Measurements from ENCODE around the gene GLRX5. TPM values are rescaled to one million over a fixed set of nuclear protein-coding genes. Genes with fewer than 3 reads are reported as not detected.

The GLRX5 gene
- total RNA-seq, 1 donor from 2014 or later, result 33.4 TPM

DNA sequence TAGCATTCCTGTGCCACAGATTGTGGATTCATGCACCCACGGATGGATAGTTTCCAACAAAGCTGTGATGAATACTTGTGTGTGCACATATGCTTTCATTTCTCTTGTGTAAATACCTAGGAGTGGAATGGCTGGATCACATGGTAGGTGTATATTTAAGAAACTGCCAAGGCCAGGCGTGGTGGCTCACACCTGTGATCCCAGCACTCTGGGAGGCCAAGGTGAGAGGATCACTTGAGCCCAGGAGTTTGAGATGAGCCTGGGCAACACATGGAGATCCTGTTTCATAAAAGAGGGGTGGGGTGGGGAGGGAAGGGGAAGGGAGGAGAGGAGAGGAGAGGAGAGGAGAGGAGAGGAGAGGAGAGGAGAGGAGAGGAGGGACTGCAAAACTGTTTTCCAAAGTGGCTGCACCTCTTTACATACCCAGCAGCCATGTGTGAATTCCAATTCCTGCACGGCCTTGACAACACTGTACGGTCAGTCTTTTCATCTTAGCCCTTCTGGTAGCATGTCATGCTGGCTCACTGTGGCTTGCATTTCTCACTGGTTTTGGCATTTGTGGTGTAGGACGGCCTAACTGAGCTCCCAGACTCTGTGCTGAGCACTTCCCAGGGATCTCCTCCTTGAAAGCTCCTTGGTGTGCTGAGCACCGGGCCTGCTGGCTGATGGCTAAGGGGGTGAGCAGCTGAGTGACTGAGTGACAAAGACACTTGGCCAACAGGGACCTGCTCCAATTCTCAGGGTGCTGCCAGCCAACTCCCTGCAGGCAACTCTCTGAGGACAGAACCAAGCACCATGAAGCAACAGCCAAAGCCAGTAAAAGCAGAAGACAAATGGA is 46.3 kb upstream of the GLRX5 start:
- Mint-ChIP-seq H3K27ac (ENCODE audit: unreplicated experiment) (peak overlapping the region; percentile 85), H3K4me1 (ENCODE audit: low read depth) (peaks cover 59% of the 10 kb centered on the region), H3K4me3 (ENCODE audit: unreplicated experiment) (no peak overlapping the region), H3K27me3 (ENCODE audit: low read depth) (no peaks in the 10 kb centered on the region), H3K9me3 (ENCODE audit: low read depth) (peaks cover 6% of the 10 kb centered on the region), H3K36me3 (ENCODE audit: low read depth) (no peaks in the 10 kb centered on the region)
- TF ChIP-seq, protein P1, sequence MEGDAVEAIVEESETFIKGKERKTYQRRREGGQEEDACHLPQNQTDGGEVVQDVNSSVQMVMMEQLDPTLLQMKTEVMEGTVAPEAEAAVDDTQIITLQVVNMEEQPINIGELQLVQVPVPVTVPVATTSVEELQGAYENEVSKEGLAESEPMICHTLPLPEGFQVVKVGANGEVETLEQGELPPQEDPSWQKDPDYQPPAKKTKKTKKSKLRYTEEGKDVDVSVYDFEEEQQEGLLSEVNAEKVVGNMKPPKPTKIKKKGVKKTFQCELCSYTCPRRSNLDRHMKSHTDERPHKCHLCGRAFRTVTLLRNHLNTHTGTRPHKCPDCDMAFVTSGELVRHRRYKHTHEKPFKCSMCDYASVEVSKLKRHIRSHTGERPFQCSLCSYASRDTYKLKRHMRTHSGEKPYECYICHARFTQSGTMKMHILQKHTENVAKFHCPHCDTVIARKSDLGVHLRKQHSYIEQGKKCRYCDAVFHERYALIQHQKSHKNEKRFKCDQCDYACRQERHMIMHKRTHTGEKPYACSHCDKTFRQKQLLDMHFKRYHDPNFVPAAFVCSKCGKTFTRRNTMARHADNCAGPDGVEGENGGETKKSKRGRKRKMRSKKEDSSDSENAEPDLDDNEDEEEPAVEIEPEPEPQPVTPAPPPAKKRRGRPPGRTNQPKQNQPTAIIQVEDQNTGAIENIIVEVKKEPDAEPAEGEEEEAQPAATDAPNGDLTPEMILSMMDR (IDR thresholded peaks at IDR 0.05), result no peak
- DNase-seq (ENCODE audit: low spot score), result no peak

DNA sequence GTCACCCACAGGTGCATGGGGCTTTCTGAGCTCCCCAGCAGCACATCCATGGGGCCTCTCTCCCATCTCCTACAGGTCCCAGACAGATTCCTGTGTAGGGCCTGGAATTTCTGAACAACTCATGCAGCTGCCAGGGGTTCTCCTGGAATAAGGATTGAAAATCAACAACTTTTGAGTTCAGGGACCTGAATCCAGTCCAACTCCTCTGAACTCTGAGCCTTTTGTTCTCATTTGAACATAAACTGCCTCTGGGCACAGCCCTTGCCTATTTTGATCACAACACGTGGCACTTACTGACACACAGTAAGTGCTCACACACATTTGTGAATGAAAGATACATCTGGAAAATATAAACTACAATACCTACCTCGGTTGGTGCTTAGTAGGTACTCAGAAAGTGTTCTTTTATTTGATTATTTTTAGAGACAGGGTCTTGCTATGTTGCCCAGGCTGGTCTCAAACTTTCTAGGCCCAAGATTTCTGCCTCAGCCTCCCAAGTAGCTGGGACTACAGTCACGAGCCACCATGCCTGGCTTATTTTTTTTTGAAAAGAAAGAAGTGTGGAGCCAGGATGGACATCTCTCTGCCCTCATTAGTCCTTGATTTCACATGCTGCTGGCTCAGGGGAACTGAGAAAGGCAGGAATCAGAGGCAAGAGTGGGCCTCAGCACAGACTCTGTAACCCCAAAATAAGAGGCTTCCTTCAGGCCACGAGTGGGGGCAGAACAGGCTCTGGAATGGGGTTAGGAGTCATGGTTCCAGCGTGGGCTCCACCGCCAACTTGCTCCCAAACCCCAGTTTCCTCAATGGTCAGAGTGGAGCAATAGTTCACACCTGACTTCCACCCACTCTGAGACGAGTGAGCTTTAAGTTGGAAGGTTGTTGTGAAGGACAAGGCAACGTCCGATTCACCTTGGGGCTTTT is 45.4 kb upstream of the GLRX5 start:
- peaks cover 50% of the 10 kb centered on the region for H3K4me1 Mint-ChIP-seq (ENCODE audit: low read depth)
- H3K4me3 Mint-ChIP-seq (ENCODE audit: unreplicated experiment), result no peak overlapping the region
- H3K9me3 Mint-ChIP-seq (ENCODE audit: low read depth), result peaks cover 6% of the 10 kb centered on the region
- no peak for DNase-seq (ENCODE audit: low spot score)
- H3K27ac Mint-ChIP-seq (ENCODE audit: unreplicated experiment), result peak overlapping the region; percentile 85
- TF ChIP-seq, protein P1 (IDR thresholded peaks at IDR 0.05), result no peak
- no peaks in the 10 kb centered on the region for H3K36me3 Mint-ChIP-seq (ENCODE audit: low read depth)
- no peaks in the 10 kb centered on the region for H3K27me3 Mint-ChIP-seq (ENCODE audit: low read depth)

DNA sequence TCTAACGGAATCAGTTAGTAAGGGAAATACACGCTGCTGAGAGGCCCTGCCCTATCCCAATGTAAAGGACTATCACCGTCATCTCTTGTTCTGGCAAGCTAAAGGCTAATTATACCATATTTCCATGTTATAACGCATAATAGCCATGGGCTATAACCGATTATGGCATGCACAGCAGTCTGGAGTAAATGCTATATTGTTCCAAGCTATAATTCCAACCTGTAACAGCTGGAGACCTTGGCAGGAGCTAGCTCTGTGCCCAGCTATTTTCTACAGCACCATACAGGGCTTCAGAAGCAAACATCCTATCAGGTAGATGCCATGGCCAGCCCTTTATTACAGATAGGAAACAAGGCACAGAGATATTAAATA is 44.7 kb upstream of the GLRX5 start:
- Mint-ChIP-seq H3K4me1 (ENCODE audit: low read depth) (peaks cover 45% of the 10 kb centered on the region), H3K9me3 (ENCODE audit: low read depth) (peaks cover 6% of the 10 kb centered on the region), H3K36me3 (ENCODE audit: low read depth) (no peaks in the 10 kb centered on the region), H3K27ac (ENCODE audit: unreplicated experiment) (no peak overlapping the region), H3K27me3 (ENCODE audit: low read depth) (no peaks in the 10 kb centered on the region), H3K4me3 (ENCODE audit: unreplicated experiment) (no peak overlapping the region)
- no peak for DNase-seq (ENCODE audit: low spot score)
- TF ChIP-seq, protein P1 (IDR thresholded peaks at IDR 0.05), result no peak

DNA sequence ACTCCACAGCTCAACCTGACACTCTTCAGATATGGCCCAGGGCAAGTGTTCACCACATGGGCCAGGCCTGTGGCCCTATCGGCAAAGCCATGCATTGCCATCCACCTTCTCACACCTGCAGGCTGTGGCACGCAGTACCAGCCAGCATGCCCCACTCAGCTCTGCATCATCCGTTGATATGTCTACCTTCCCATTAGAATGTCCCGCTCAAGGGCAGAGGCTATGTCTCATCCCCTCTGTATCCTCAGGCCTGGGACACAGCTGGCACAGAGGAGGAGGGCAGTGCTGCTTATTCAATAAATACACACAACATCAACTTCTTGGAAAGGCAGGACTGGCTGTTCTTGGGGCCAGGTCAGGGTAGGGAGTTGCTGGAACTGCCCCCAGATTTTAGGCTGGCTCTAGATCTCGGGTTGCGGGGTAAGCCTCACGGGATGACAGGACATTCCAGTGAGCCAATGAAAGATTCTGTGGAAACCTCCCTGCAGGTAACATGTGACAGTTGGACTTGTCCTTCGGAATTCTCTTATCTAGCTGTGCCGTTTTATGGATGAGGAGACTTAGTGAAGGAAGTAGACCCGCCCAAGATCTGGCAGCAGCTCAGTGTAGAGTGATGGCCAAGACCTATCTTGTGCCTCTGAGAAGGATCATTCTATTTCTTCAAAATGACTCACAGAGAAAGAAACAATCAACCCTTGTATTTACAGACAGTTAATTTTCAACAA is 44.0 kb upstream of the GLRX5 start:
- no peak overlapping the region for H3K27ac Mint-ChIP-seq (ENCODE audit: unreplicated experiment)
- peaks cover 38% of the 10 kb centered on the region for H3K4me1 Mint-ChIP-seq (ENCODE audit: low read depth)
- no peaks in the 10 kb centered on the region for H3K27me3 Mint-ChIP-seq (ENCODE audit: low read depth)
- peaks cover 6% of the 10 kb centered on the region for H3K9me3 Mint-ChIP-seq (ENCODE audit: low read depth)
- TF ChIP-seq, protein P1 (IDR thresholded peaks at IDR 0.05), result no peak
- no peak for DNase-seq (ENCODE audit: low spot score)
- H3K4me3 Mint-ChIP-seq (ENCODE audit: unreplicated experiment), result no peak overlapping the region
- H3K36me3 Mint-ChIP-seq (ENCODE audit: low read depth), result no peaks in the 10 kb centered on the region
